K562 (cell line): Measurements from ENCODE around the gene CREM. TPM values are rescaled to one million over a fixed set of nuclear protein-coding genes. Genes with fewer than 3 reads are reported as not detected.

Source experiments
- ATAC-seq: fragments of 200-7000 bp; cut with Tn5 transposase; 3 replicates; pipeline ENCODE4 v1.9.1; 2020; ENCODE audit warnings: moderate library complexity
- BruUV-seq: library from RNA; stranded (reverse); fragments of 400-500 nt; replicated peaks from 2 replicates; lab custom pipeline; 2021; lab: Mats Ljungman, UMichigan
- CTCF ChIA-PET: fragments of 300-600 bp; formaldehyde crosslinking; extraction: SDS; loops from one replicate; lab custom pipeline; 2021; ENCODE audit warnings: low intra/inter-chr PET ratio; lab: Yijun Ruan, JAX
- POLR2A ChIA-PET: fragments of 300-600, 350-650 bp; sonication (Branson Sonifier 250); formaldehyde crosslinking; extraction: SDS; loops from one replicate; lab custom pipeline; 2021; ENCODE audit warnings: antibody characterized with exemption, inconsistent platforms; lab: Yijun Ruan, JAX
- DNase-seq, 4 experiments: peaks; one replicate each; pipeline versions ENCODE4 v3.0.0 to v3.0.0-alpha.2; 2011 to 2018; ENCODE audit warnings: low spot score in 3 of 4, mixed read lengths in 3 of 4; ENCODE audit errors: extremely low read depth in 1 of 4
- FAIRE-seq: peaks from 2 replicates; lab custom pipeline; 2011; peaks lifted over from hg19 to GRCh38; lab: Jason Lieb, UNC
- H2AFZ ChIP-seq: 2 replicates; pipeline ENCODE4 v1.6.0; 2011; ENCODE audit warnings: low read depth, low read length, control low read depth, inconsistent platforms
- H3K27ac ChIP-seq: fragments of 200-600 bp; 3 replicates; pipeline ENCODE4 v1.8.0; 2011; ENCODE audit warnings: low read depth, mild to moderate bottlenecking, control low read depth, inconsistent platforms, low read length, moderate library complexity, mixed read lengths; ENCODE audit errors: extremely low read depth
- H3K27me3 ChIP-seq, 2 experiments: fragments of 300-600 bp in 1 of 2; 2 replicates in 1 of 2; 3 replicates in 1 of 2; pipeline versions ENCODE4 v1.6.0 to v1.8.0; 2011; ENCODE audit warnings: inconsistent platforms in 2 of 2, low read length in 2 of 2, mild to moderate bottlenecking in 1 of 2, mixed read lengths in 1 of 2, moderate library complexity in 1 of 2; ENCODE audit not compliant: control insufficient read depth in 2 of 2, insufficient read depth in 2 of 2
- H3K36me3 ChIP-seq: fragments of 300-600 bp; 3 replicates; pipeline ENCODE4 v1.8.0; 2011; ENCODE audit warnings: mild to moderate bottlenecking, low read length, inconsistent platforms; ENCODE audit not compliant: control insufficient read depth, insufficient read depth
- H3K4me1 ChIP-seq, 2 experiments: fragments of 200-600 bp in 1 of 2; replicated peaks in 1 of 2; 2 replicates in 1 of 2; 3 replicates in 1 of 2; pipeline versions ENCODE4 v1.5.1 to v1.8.0; 2011; ENCODE audit warnings: inconsistent platforms in 2 of 2, low read length in 2 of 2, mild to moderate bottlenecking in 1 of 2, mixed read lengths in 1 of 2, moderate library complexity in 1 of 2; ENCODE audit not compliant: control insufficient read depth in 2 of 2, insufficient read depth in 2 of 2
- H3K4me2 ChIP-seq: 2 replicates; pipeline ENCODE4 v1.6.1; 2011; ENCODE audit warnings: low read length, control low read depth, inconsistent platforms, mixed read lengths; ENCODE audit not compliant: insufficient read depth
- H3K4me3 ChIP-seq: fragments of 200-600 bp; sonication (generic), shearing (Covaris generic); 2 replicates; pipeline ENCODE4 v1.5.1; 2016; ENCODE audit warnings: control low read depth, inconsistent platforms
- H3K79me2 ChIP-seq: fragments of 200-600 bp; 3 replicates; pipeline ENCODE4 v1.8.0; 2011; ENCODE audit warnings: low read length, inconsistent platforms; ENCODE audit not compliant: control insufficient read depth, insufficient read depth
- H3K9ac ChIP-seq, 2 experiments: 2 replicates each; pipeline versions ENCODE4 v1.6.0 to v1.6.1; 2011; ENCODE audit warnings: low read depth in 2 of 2, low read length in 2 of 2, control low read depth in 1 of 2, inconsistent platforms in 1 of 2, mild to moderate bottlenecking in 1 of 2, mixed read lengths in 1 of 2; ENCODE audit not compliant: insufficient read depth in 1 of 2
- H3K9me1 ChIP-seq: one replicate; pipeline ENCODE4 v1.6.0; 2011; ENCODE audit warnings: inconsistent platforms, mild to moderate bottlenecking, low read length, moderate library complexity; ENCODE audit not compliant: control insufficient read depth, insufficient read depth
- H3K9me3 ChIP-seq: replicated peaks from 2 replicates; pipeline ENCODE4 v1.5.1; 2011; ENCODE audit warnings: low read depth, low read length, inconsistent platforms; ENCODE audit not compliant: control insufficient read depth, insufficient read depth
- H4K20me1 ChIP-seq: replicated peaks from 2 replicates; pipeline ENCODE4 v1.6.1; 2011; ENCODE audit warnings: low read length, inconsistent platforms, mixed read lengths; ENCODE audit not compliant: control insufficient read depth, insufficient read depth
- BCOR ChIP-seq: fragments of 450-650 bp; IDR thresholded peaks from 2 replicates; pipeline ENCODE4 v1.6.1; 2016
- DNMT1 ChIP-seq: fragments of 450-650 bp; IDR thresholded peaks from 2 replicates; pipeline ENCODE4 v1.6.1; 2016; ENCODE audit warnings: antibody characterized with exemption, mild to moderate bottlenecking
- GABPB2 ChIP-seq: fragments of 250-450 bp; sonication (Bioruptor Pico); conservative IDR thresholded peaks from 2 replicates; pipeline ENCODE4 v1.5.1; 2021; ENCODE audit warnings: mild to moderate bottlenecking
- PURB ChIP-seq: sonication (generic); formaldehyde crosslinking; IDR thresholded peaks from 2 replicates; pipeline ENCODE4 v1.9.0; 2021; ENCODE audit warnings: low read depth, mild to moderate bottlenecking, missing genetic modification reagents
- RBBP5 ChIP-seq: fragments of 200-600 bp; sonication (generic); IDR thresholded peaks from 2 replicates; pipeline ENCODE4 v1.6.1; 2012; ENCODE audit warnings: borderline replicate concordance, mild to moderate bottlenecking, low read length, control low read depth, inconsistent platforms; ENCODE audit not compliant: insufficient read depth, poor library complexity, severe bottlenecking
- ZNF133 ChIP-seq: fragments of 250-450 bp; sonication (Bioruptor Pico); IDR thresholded peaks from 2 replicates; pipeline ENCODE4 v1.4.0; 2020; ENCODE audit warnings: mild to moderate bottlenecking
- ZNF347 ChIP-seq: fragments of 450-650 bp; formaldehyde crosslinking; IDR thresholded peaks from 2 replicates; pipeline ENCODE4 v1.4.0; 2020; ENCODE audit warnings: low read depth, mild to moderate bottlenecking, moderate library complexity
- WGBS: fragments of 100-300 bp; shearing (Covaris generic); methylation state at CpG from one replicate; pipeline ENCODE4 v1.1.6; 2016; ENCODE audit warnings: low coverage, mixed read lengths; ENCODE audit not compliant: insufficient coverage; ENCODE audit errors: missing lambda C conversion rate; 5-methylcytosine and 5-hydroxymethylcytosine counted together
- in situ Hi-C: fragments of 300-500 bp; cut with MboI; formaldehyde crosslinking; loops from 4 replicates; pipeline ENCODE4 v1.15.0; 2018; ENCODE audit warnings: inconsistent platforms, mixed read lengths
- intact Hi-C: fragments of 100-400 bp; cut with micrococcal nuclease; formaldehyde crosslinking; loops from 2 replicates; pipeline ENCODE4 v1.14.2; 2022
- polyA plus RNA-seq, 8 experiments: library from polyadenylated mRNA; depleted of rRNA in 4 of 8; stranded (reverse) in 5 of 8; unstranded in 3 of 8; fragments of >200 nt; fragmentation: Nextera tagmentation in 2 of 8; fragmentation: Illumina TruSeq in 1 of 8; extraction: Ambion mirVana in 2 of 8; extraction: Trizol in 1 of 8; gene quantifications; 2 replicates each; pipeline versions ENCODE4 v1.2.1 to v1.2.3, GENCODE V29; 2011 to 2014; ENCODE audit warnings: inconsistent platforms in 1 of 8, missing spikeins in 1 of 8
- total RNA-seq, 7 experiments: library from RNA; depleted of rRNA in 6 of 7; stranded (reverse); fragments of >200 nt in 6 of 7; fragmentation: Illumina TruSeq in 2 of 7; extraction: Trizol in 2 of 7; gene quantifications; 2 replicates each; pipeline versions ENCODE4 v1.2.1 to v1.2.3, GENCODE V29; 2011 to 2021; ENCODE audit warnings: low replicate concordance in 1 of 7
- TF ChIP-seq, protein P1 (sequence below): fragments of 450-650 bp; IDR thresholded peaks from 2 replicates; pipeline ENCODE4 v1.6.1; 2018; ENCODE audit not compliant: partially characterized antibody

CREM gene
- total and polyA plus RNA-seq, 9 of the 15 experiments (the other 6 are each of a cell fraction or from before 2014, with no cell fraction given) = 39.1 to 70.2 (median 48.3) TPM

DNA sequence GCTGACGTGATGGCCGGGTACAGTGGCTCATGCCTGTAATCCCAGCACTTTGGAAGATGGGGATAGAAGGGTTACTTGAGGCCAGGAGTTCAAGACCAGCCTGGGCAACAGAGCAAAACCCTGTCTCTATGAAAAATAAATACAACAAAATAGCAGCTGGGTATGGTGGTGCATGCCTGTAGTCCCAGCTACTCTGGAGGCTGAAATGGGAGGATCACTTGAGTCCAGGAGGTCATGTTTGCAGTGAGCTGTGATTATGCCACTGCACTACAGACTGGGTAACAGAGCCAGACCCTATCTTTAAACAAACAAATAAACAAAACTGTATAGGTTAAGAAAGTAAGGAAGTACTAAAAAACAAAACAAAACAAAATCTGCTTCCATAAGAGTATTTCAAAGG lies 30.3 kb upstream of the CREM start:
- in situ Hi-C loops (no loop called here), intact Hi-C loops (loop anchor here (10.0 kb wide), 1 partner anchor 102 kb away; no protein-coding TSS in a partner anchor)
- ATAC-seq = no peak; the same call in 2 of the 3 replicates
- no peak for FAIRE-seq
- BruUV-seq = no TSS peak
- TF ChIP-seq BCOR (no peak), PURB (CRISPR knock-in tag) (no peak), DNMT1 (no peak), GABPB2 (CRISPR knock-in tag) (no peak), ZNF347 (CRISPR knock-in tag) (no peak), RBBP5 (no peak), ZNF133 (no peak)
- TF ChIP-seq, protein P1, sequence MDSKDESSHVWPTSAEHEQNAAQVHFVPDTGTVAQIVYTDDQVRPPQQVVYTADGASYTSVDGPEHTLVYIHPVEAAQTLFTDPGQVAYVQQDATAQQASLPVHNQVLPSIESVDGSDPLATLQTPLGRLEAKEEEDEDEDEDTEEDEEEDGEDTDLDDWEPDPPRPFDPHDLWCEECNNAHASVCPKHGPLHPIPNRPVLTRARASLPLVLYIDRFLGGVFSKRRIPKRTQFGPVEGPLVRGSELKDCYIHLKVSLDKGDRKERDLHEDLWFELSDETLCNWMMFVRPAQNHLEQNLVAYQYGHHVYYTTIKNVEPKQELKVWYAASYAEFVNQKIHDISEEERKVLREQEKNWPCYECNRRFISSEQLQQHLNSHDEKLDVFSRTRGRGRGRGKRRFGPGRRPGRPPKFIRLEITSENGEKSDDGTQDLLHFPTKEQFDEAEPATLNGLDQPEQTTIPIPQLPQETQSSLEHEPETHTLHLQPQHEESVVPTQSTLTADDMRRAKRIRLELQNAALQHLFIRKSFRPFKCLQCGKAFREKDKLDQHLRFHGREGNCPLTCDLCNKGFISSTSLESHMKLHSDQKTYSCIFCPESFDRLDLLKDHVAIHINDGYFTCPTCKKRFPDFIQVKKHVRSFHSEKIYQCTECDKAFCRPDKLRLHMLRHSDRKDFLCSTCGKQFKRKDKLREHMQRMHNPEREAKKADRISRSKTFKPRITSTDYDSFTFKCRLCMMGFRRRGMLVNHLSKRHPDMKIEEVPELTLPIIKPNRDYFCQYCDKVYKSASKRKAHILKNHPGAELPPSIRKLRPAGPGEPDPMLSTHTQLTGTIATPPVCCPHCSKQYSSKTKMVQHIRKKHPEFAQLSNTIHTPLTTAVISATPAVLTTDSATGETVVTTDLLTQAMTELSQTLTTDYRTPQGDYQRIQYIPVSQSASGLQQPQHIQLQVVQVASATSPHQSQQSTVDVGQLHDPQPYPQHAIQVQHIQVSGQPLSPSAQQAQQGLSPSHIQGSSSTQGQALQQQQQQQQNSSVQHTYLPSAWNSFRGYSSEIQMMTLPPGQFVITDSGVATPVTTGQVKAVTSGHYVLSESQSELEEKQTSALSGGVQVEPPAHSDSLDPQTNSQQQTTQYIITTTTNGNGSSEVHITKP = no peak
- Histone ChIP-seq H4K20me1 (no peaks in the 10 kb centered on the region), H3K36me3 (no peaks in the 10 kb centered on the region), H3K4me3 (no peak overlapping the region), H3K9ac (no peak overlapping the region), H3K79me2 (no peaks in the 10 kb centered on the region), H3K27me3 (no peaks in the 10 kb centered on the region), H2AFZ (no peak overlapping the region), H3K4me2 (no peak overlapping the region), H3K9me3 (peaks cover 6% of the 10 kb centered on the region; the same call in 1 of the 2 replicates), H3K27ac (no peak overlapping the region), H3K9me1 (no peaks in the 10 kb centered on the region), H3K4me1 (peaks cover 0 to 2% of the 10 kb centered on the region in 2 experiments; a peak in 3 of 5 replicates)
- WGBS = 19% methylated on average over 2 of the region's 2 CpGs
- ChIA-PET CTCF (no interaction called here), POLR2A (interaction anchor here (0.5 kb wide), 1 partner anchor 8 kb away, joined by 3 read pairs; no protein-coding TSS in a partner anchor)
- no peak for DNase-seq
